HTR-8/SVneo (cell line): ENCODE measurements around the gene UBR4.

Source experiments
- DNase-seq: peaks from one replicate; pipeline ENCODE4 v3.0.0; 2011; ENCODE audit warnings: low spot score, mixed read lengths; ENCODE audit not compliant: insufficient read length
- FAIRE-seq: peaks from 2 replicates; lab custom pipeline; 2011; peaks lifted over from hg19 to GRCh38; lab: Jason Lieb, UNC

UBR4 gene

GRCh38 chr1:19076841-19077616, 133.0 kb downstream of the UBR4 start:
- DNase-seq (no peak), FAIRE-seq (no peak)

- FAIRE-seq: no peak
These were observed 135.0 kb downstream of the UBR4 start for GRCh38 chr1:19074902-19075721.

GRCh38 chr1:19074361-19074901, 135.6 kb downstream of the UBR4 start:
- DNase-seq (no peak), FAIRE-seq (no peak)

More at GRCh38 chr1:19074902-19075721, 135.0 kb downstream of the UBR4 start:
- no peak for DNase-seq

GRCh38 chr1:19073311-19074186, 136.5 kb downstream of the UBR4 start:
- DNase-seq (no peak), FAIRE-seq (no peak)

GRCh38 chr1:19072285-19072981, 137.6 kb downstream of the UBR4 start:
- FAIRE-seq (no peak), DNase-seq (no peak)

GRCh38 chr1:19071674-19072281, 138.3 kb downstream of the UBR4 start:
- FAIRE-seq: no peak
- DNase-seq: no peak

- DNase-seq: no peak
- no peak for FAIRE-seq
These were observed 139.0 kb downstream of the UBR4 start for GRCh38 chr1:19070891-19071621.

GRCh38 chr1:19070197-19070651, 139.8 kb downstream of the UBR4 start:
- DNase-seq (no peak), FAIRE-seq (no peak)

- FAIRE-seq (no peak), DNase-seq (no peak)
These were observed 141.3 kb downstream of the UBR4 start for GRCh38 chr1:19068639-19069276.

- no peak for FAIRE-seq
- no peak for DNase-seq
These were observed 142.0 kb downstream of the UBR4 start for GRCh38 chr1:19067912-19068638.

GRCh38 chr1:19067182-19067911, 142.7 kb downstream of the UBR4 start:
- DNase-seq: no peak

GRCh38 chr1:19066874-19067181, 143.2 kb downstream of the UBR4 start:
- FAIRE-seq (no peak), DNase-seq (no peak)

More at GRCh38 chr1:19067182-19067911, 142.7 kb downstream of the UBR4 start:
- no peak for FAIRE-seq

GRCh38 chr1:19066248-19066873, 143.7 kb downstream of the UBR4 start:
- FAIRE-seq (no peak), DNase-seq (no peak)

GRCh38 chr1:19065526-19066247, 144.4 kb downstream of the UBR4 start:
- DNase-seq: no peak
- no peak for FAIRE-seq

GRCh38 chr1:19064906-19065450, 145.1 kb downstream of the UBR4 start:
- FAIRE-seq (no peak), DNase-seq (no peak)
